DND-41 (cell line): ENCODE results near the gene BRCC3.

ENCODE experiments used
- ATAC-seq: fragments of 200-7000 bp; cut with Tn5 transposase; 3 replicates; pipeline ENCODE4 v1.9.1; 2021; ENCODE audit warnings: low read depth; ENCODE audit not compliant: insufficient read depth
- DNase-seq: peaks from one replicate; pipeline ENCODE4 v3.0.0-alpha.2; 2020
- H2AFZ ChIP-seq: 2 replicates; pipeline ENCODE4 v1.6.0; 2012; ENCODE audit warnings: low read depth, low read length
- H3K27ac ChIP-seq: 2 replicates; pipeline ENCODE4 v1.5.1; 2012; ENCODE audit warnings: low read length, inconsistent platforms
- H3K27me3 ChIP-seq: fragments of 200-600 bp; sonication (generic); 2 replicates; pipeline ENCODE4 v1.6.0; 2012; ENCODE audit warnings: low read length, mild to moderate bottlenecking, inconsistent platforms; ENCODE audit not compliant: insufficient read depth, poor library complexity
- H3K36me3 ChIP-seq: 2 replicates; pipeline ENCODE4 v1.5.1; 2012; ENCODE audit warnings: low read length, inconsistent platforms; ENCODE audit not compliant: insufficient read depth
- H3K4me1 ChIP-seq: 2 replicates; pipeline ENCODE4 v1.5.1; 2012; ENCODE audit warnings: mild to moderate bottlenecking, low read length; ENCODE audit not compliant: insufficient read depth
- H3K4me2 ChIP-seq: 2 replicates; pipeline ENCODE4 v1.6.0; 2012; ENCODE audit warnings: mild to moderate bottlenecking, moderate library complexity, low read length, inconsistent platforms; ENCODE audit not compliant: insufficient read depth
- H3K4me3 ChIP-seq, 2 experiments: fragments of 200-600 bp in 1 of 2; shearing (Covaris generic) in 1 of 2; 2 replicates each; pipeline ENCODE4 v1.5.1; 2012 to 2016; ENCODE audit warnings: inconsistent platforms in 2 of 2, low read length in 2 of 2, mild to moderate bottlenecking in 2 of 2, low read depth in 1 of 2, moderate library complexity in 1 of 2
- H3K79me2 ChIP-seq: 2 replicates; pipeline ENCODE4 v1.6.0; 2012; ENCODE audit warnings: low read length, inconsistent platforms; ENCODE audit not compliant: insufficient read depth
- H3K9ac ChIP-seq: 2 replicates; pipeline ENCODE4 v1.6.0; 2012; ENCODE audit warnings: low read depth, mild to moderate bottlenecking, inconsistent platforms, low read length, moderate library complexity
- H3K9me3 ChIP-seq: 2 replicates; pipeline ENCODE4 v1.5.1; 2012; ENCODE audit warnings: low read length, moderate library complexity, mild to moderate bottlenecking, inconsistent platforms; ENCODE audit not compliant: insufficient read depth, severe bottlenecking
- H4K20me1 ChIP-seq: 2 replicates; pipeline ENCODE4 v1.6.0; 2012; ENCODE audit warnings: low read length; ENCODE audit not compliant: insufficient read depth
- CTCF ChIP-seq: IDR thresholded peaks from 2 replicates; pipeline ENCODE4 v1.5.1; 2012; ENCODE audit warnings: borderline replicate concordance, low read length, moderate library complexity, mild to moderate bottlenecking; ENCODE audit not compliant: poor library complexity, severe bottlenecking; ENCODE audit errors: extremely low read depth
- EZH2 ChIP-seq: IDR thresholded peaks from 3 replicates; pipeline ENCODE4 v1.6.1; 2012; ENCODE audit warnings: borderline replicate concordance, low read depth, mild to moderate bottlenecking, moderate library complexity, low read length, inconsistent platforms; ENCODE audit not compliant: severe bottlenecking

Gene BRCC3

GRCh38 chrX:155028877-155029291, 42.4 kb upstream of the BRCC3 start:
- H3K4me1 ChIP-seq: peaks cover 22% of the 10 kb centered on the region
- H3K79me2 ChIP-seq: peaks cover 47% of the 10 kb centered on the region
- H2AFZ ChIP-seq: no peak overlapping the region
- H3K27ac ChIP-seq: no peak overlapping the region
- peak overlapping the region; percentile 9; the same call in 1 of the 2 replicates for H3K9ac ChIP-seq
- no peaks in the 10 kb centered on the region for H3K27me3 ChIP-seq
- DNase-seq (no peak), ATAC-seq (no peak)
- H3K4me2 ChIP-seq: peak overlapping the region; percentile 74; the same call in 1 of the 2 replicates
- peaks cover 5% of the 10 kb centered on the region for H3K36me3 ChIP-seq
- H4K20me1 ChIP-seq: no peaks in the 10 kb centered on the region
- no peaks in the 10 kb centered on the region for H3K9me3 ChIP-seq
- TF ChIP-seq CTCF: no peak
- TF ChIP-seq EZH2: no peak
- 0 out of 4 replicates have a peak overlapping the region, but pooled peaks of 1 of the 2 experiments have one; percentile 1 for H3K4me3 ChIP-seq

GRCh38 chrX:155031657-155032056, 39.7 kb upstream of the BRCC3 start:
- H3K36me3 ChIP-seq: peaks cover 20% of the 10 kb centered on the region
- no peaks in the 10 kb centered on the region for H3K27me3 ChIP-seq
- no peak for DNase-seq
- H3K9me3 ChIP-seq: no peaks in the 10 kb centered on the region
- no peak for TF ChIP-seq EZH2
- no peak for TF ChIP-seq CTCF
- H3K9ac ChIP-seq: no peak overlapping the region
- ATAC-seq: no peak
- no peak overlapping the region for H3K4me3 ChIP-seq
- no peak overlapping the region for H3K27ac ChIP-seq
- H3K4me2 ChIP-seq: no peak overlapping the region
- peaks cover 62% of the 10 kb centered on the region for H3K79me2 ChIP-seq
- no peak overlapping the region for H2AFZ ChIP-seq
- H3K4me1 ChIP-seq: peaks cover 16% of the 10 kb centered on the region
- no peaks in the 10 kb centered on the region for H4K20me1 ChIP-seq

- Histone ChIP-seq H4K20me1 (no peaks in the 10 kb centered on the region), H2AFZ (no peak overlapping the region), H3K27me3 (no peaks in the 10 kb centered on the region), H3K4me1 (no peaks in the 10 kb centered on the region), H3K9me3 (no peaks in the 10 kb centered on the region), H3K79me2 (peaks cover 54% of the 10 kb centered on the region), H3K36me3 (peaks cover 25% of the 10 kb centered on the region; the same call in 1 of the 2 replicates), H3K4me3 (no peak overlapping the region), H3K9ac (no peak overlapping the region), H3K4me2 (no peak overlapping the region), H3K27ac (no peak overlapping the region)
- ATAC-seq (no peak), DNase-seq (no peak)
- no peak for TF ChIP-seq CTCF
- no peak for TF ChIP-seq EZH2
Measured at GRCh38 chrX:155035688-155036087, 35.6 kb upstream of the BRCC3 start.
